GM23338 (cell line): Measurements from ENCODE around the gene CNST. TPM values are rescaled to one million over a fixed set of nuclear protein-coding genes. Genes with fewer than 3 reads are reported as not detected.

Experiments used
- CREB1 ChIP-seq: fragments of 250-450 bp; sonication (Bioruptor Pico); IDR thresholded peaks from 2 replicates; pipeline ENCODE4 v1.5.0; 2020; ENCODE audit warnings: low read depth, mild to moderate bottlenecking, moderate library complexity
- ETS1 ChIP-seq: IDR thresholded peaks from 2 replicates; pipeline ENCODE4 v1.6.1; 2016; ENCODE audit warnings: antibody characterized with exemption
- EZH2 ChIP-seq: fragments of 200-600 bp; sonication (generic); IDR thresholded peaks from one replicate; pipeline ENCODE4 v1.8.0; 2017; ENCODE audit warnings: antibody characterized with exemption, mild to moderate bottlenecking, low read depth; ENCODE audit not compliant: unreplicated experiment
- EZH2phosphoT487 ChIP-seq: fragments of 200-600 bp; sonication (generic); IDR thresholded peaks from one replicate; pipeline ENCODE4 v1.8.1; 2018; ENCODE audit warnings: antibody characterized with exemption; ENCODE audit not compliant: unreplicated experiment
- POLR2AphosphoS5 ChIP-seq: IDR thresholded peaks from 2 replicates; pipeline ENCODE4 v1.6.1; 2016; ENCODE audit warnings: antibody characterized with exemption, low read depth
- REST ChIP-seq: IDR thresholded peaks from one replicate; pipeline ENCODE4 v1.6.1; 2018; ENCODE audit warnings: antibody characterized with exemption; ENCODE audit not compliant: unreplicated experiment
- STAT1 ChIP-seq: IDR thresholded peaks from one replicate; pipeline ENCODE4 v1.6.1; 2016; ENCODE audit warnings: antibody characterized with exemption; ENCODE audit not compliant: unreplicated experiment
- ZNF114 ChIP-seq: fragments of 250-450 bp; sonication (Bioruptor Pico); IDR thresholded peaks from 2 replicates; pipeline ENCODE4 v1.5.0; 2020; ENCODE audit warnings: mild to moderate bottlenecking, moderate library complexity
- ZNF331 ChIP-seq: fragments of 250-450 bp; sonication (Bioruptor Pico); IDR thresholded peaks from 2 replicates; pipeline ENCODE4 v1.5.0; 2020; ENCODE audit warnings: low read depth, mild to moderate bottlenecking, moderate library complexity
- ZNF462 ChIP-seq: fragments of 250-450 bp; sonication (Bioruptor Pico); IDR thresholded peaks from 2 replicates; pipeline ENCODE4 v1.5.0; 2020; ENCODE audit warnings: mild to moderate bottlenecking, moderate library complexity
- polyA plus RNA-seq: library from polyadenylated mRNA; unstranded; fragments of >200 nt; fragmentation: Nextera tagmentation; extraction: Ambion mirVana; gene quantifications from 2 replicates; pipeline ENCODE4 v1.2.1, GENCODE V29; 2016
- total RNA-seq: library from RNA; depleted of rRNA; stranded (reverse); fragments of >200 nt; shearing (Covaris generic); gene quantifications from 2 replicates; pipeline ENCODE4 v1.2.3, GENCODE V29; 2014

Gene CNST
- total and polyA plus RNA-seq, 2 experiments from 2014 or later = 8.1 to 17.6 TPM

GRCh38 chr1:246519514-246519913, 46.7 kb upstream of the CNST start (continued):
- TF ChIP-seq ZNF462 (CRISPR knock-in tag) = no peak
- no peak for TF ChIP-seq EZH2
- TF ChIP-seq STAT1 = no peak
- TF ChIP-seq ZNF331 (CRISPR knock-in tag) = no peak
- TF ChIP-seq ETS1 = no peak
- TF ChIP-seq POLR2AphosphoS5 = no peak
- no peak for TF ChIP-seq CREB1 (CRISPR knock-in tag)
- TF ChIP-seq ZNF114 = no peak
- no peak for TF ChIP-seq REST
- TF ChIP-seq EZH2phosphoT487 = no peak
